ENCODE data around the gene MYO10.
"Not testable (repeated sequence)": the region's sequence is repeated elsewhere in the genome, so short reads cannot be mapped to it uniquely, and the experiment has no call there.

The MYO10 gene

GRCh38 chr5:16656561-16657191 lies 279.4 kb downstream of the MYO10 start:
- Histone ChIP-seq H3K4me3 (ENCODE audit: extremely low read depth, insufficient read depth, low read length, poor library complexity, severe bottlenecking) (no peak overlapping the region), H3K4me1 (ENCODE audit: control insufficient read depth, insufficient read depth, low read length, poor library complexity, severe bottlenecking) (peaks cover 3% of the 10 kb centered on the region), H3K9me3 (ENCODE audit: control insufficient read depth, low read length) (no peaks in the 10 kb centered on the region), H3K27ac (ENCODE audit: low read depth, low read length, severe bottlenecking) (no peak overlapping the region), H3K36me3 (ENCODE audit: control insufficient read depth, insufficient read depth, low read length) (no peaks in the 10 kb centered on the region)
- WGBS, 2 experiments (ENCODE audit: insufficient coverage in 2 of 2), result 89 to 92% methylated on average over 2 of the region's 2 CpGs

GRCh38 chr5:16654647-16655334 lies 281.3 kb downstream of the MYO10 start:
- no peak overlapping the region for H3K27ac ChIP-seq (ENCODE audit: low read depth, low read length, severe bottlenecking)
- no peaks in the 10 kb centered on the region for H3K9me3 ChIP-seq (ENCODE audit: control insufficient read depth, low read length)
- H3K4me3 ChIP-seq (ENCODE audit: extremely low read depth, insufficient read depth, low read length, poor library complexity, severe bottlenecking), result no peak overlapping the region
- 92 to 100% methylated on average over 2 of the region's 6 CpGs for WGBS, 2 experiments (ENCODE audit: insufficient coverage in 2 of 2)
- no peaks in the 10 kb centered on the region for H3K36me3 ChIP-seq (ENCODE audit: control insufficient read depth, insufficient read depth, low read length)
- no peaks in the 10 kb centered on the region for H3K4me1 ChIP-seq (ENCODE audit: control insufficient read depth, insufficient read depth, low read length, poor library complexity, severe bottlenecking)

DNA sequence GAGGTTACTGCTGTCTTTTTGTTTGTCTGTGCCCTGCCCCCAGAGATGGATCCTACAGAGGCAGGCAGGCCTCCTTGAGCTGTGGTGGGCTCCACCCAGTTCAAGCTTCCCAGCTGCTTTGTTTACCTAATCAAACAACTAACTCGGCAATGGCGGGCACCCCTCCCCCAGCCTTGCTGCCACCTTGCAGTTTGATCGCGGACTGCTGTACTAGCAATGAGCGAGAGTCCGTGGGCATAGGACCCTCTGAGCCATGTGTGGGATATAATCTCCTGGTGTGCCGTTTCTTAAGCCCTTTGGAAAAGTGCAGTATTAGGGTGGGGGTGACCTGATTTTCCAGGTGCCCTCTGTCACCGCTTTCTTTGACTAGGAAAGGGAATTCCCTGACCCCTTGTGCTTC lies 287.3 kb downstream of the MYO10 start:
- H3K9me3 ChIP-seq (ENCODE audit: control insufficient read depth, low read length); H3K36me3 ChIP-seq (ENCODE audit: control insufficient read depth, insufficient read depth, low read length); H3K27ac ChIP-seq (ENCODE audit: low read depth, low read length, severe bottlenecking); H3K4me3 ChIP-seq (ENCODE audit: extremely low read depth, insufficient read depth, low read length, poor library complexity, severe bottlenecking); H3K4me1 ChIP-seq (ENCODE audit: control insufficient read depth, insufficient read depth, low read length, poor library complexity, severe bottlenecking): not testable (repeated sequence)
- 79 to 90% methylated on average over 3 to 8 of the region's 8 CpGs for WGBS, 2 experiments (ENCODE audit: insufficient coverage in 2 of 2)

DNA sequence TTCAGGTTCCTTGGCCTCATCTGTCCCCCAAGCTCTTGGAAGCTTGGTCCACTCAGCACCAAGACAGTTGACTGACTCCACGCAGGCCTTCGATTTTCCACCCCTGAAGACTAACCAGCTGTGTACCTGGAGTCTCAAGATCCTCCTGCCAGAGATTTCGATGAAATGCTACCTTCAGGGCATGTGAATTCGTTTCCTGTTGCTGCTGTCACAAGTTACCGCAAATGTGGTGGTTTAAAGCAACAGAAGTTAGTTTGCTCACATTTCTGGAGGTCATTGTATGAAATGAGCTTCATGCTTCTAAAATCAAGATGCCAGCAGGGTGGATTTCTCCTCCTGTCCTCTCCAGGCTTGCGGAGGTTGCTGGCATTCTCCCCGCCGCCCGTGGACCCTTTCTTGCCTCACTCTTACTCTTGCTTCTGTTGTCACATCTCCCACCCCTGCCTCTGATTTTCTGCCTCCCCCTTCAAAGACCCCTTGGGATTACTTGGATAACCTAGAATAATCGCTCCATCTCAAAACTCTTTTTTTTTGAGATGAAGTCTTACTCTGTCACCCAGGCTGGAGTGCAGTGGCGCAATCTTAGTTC lies 291.7 kb downstream of the MYO10 start:
- H3K27ac ChIP-seq (ENCODE audit: low read depth, low read length, severe bottlenecking), result no peak overlapping the region
- no peaks in the 10 kb centered on the region for H3K36me3 ChIP-seq (ENCODE audit: control insufficient read depth, insufficient read depth, low read length)
- H3K4me1 ChIP-seq (ENCODE audit: control insufficient read depth, insufficient read depth, low read length, poor library complexity, severe bottlenecking), result no peaks in the 10 kb centered on the region
- 90 to 92% methylated on average over 8 to 10 of the region's 11 CpGs for WGBS, 2 experiments (ENCODE audit: insufficient coverage in 2 of 2)
- no peak overlapping the region for H3K4me3 ChIP-seq (ENCODE audit: extremely low read depth, insufficient read depth, low read length, poor library complexity, severe bottlenecking)
- H3K9me3 ChIP-seq (ENCODE audit: control insufficient read depth, low read length), result no peaks in the 10 kb centered on the region

GRCh38 chr5:16642867-16643266 lies 293.2 kb downstream of the MYO10 start:
- H3K27ac ChIP-seq (ENCODE audit: low read depth, low read length, severe bottlenecking), result no peak overlapping the region
- H3K9me3 ChIP-seq (ENCODE audit: control insufficient read depth, low read length), result peaks cover 10% of the 10 kb centered on the region
- H3K36me3 ChIP-seq (ENCODE audit: control insufficient read depth, insufficient read depth, low read length), result no peaks in the 10 kb centered on the region
- H3K4me1 ChIP-seq (ENCODE audit: control insufficient read depth, insufficient read depth, low read length, poor library complexity, severe bottlenecking), result no peaks in the 10 kb centered on the region
- WGBS, 2 experiments (ENCODE audit: insufficient coverage in 2 of 2), result 91% methylated on average over 1 of the region's 2 CpGs; no CpG with 5 or more reads in 1 of the 2 experiments
- H3K4me3 ChIP-seq (ENCODE audit: extremely low read depth, insufficient read depth, low read length, poor library complexity, severe bottlenecking), result no peak overlapping the region

GRCh38 chr5:16639206-16639605 lies 296.9 kb downstream of the MYO10 start:
- WGBS, 2 experiments (ENCODE audit: insufficient coverage in 2 of 2), result 86 to 95% methylated on average over 4 of the region's 4 CpGs
- Histone ChIP-seq H3K4me1 (ENCODE audit: control insufficient read depth, insufficient read depth, low read length, poor library complexity, severe bottlenecking) (no peaks in the 10 kb centered on the region), H3K27ac (ENCODE audit: low read depth, low read length, severe bottlenecking) (no peak overlapping the region), H3K36me3 (ENCODE audit: control insufficient read depth, insufficient read depth, low read length) (no peaks in the 10 kb centered on the region), H3K9me3 (ENCODE audit: control insufficient read depth, low read length) (peaks cover 10% of the 10 kb centered on the region), H3K4me3 (ENCODE audit: extremely low read depth, insufficient read depth, low read length, poor library complexity, severe bottlenecking) (no peak overlapping the region)

- Histone ChIP-seq H3K4me3 (ENCODE audit: extremely low read depth, insufficient read depth, low read length, poor library complexity, severe bottlenecking) (no peak overlapping the region), H3K9me3 (ENCODE audit: control insufficient read depth, low read length) (no peaks in the 10 kb centered on the region), H3K4me1 (ENCODE audit: control insufficient read depth, insufficient read depth, low read length, poor library complexity, severe bottlenecking) (no peaks in the 10 kb centered on the region), H3K36me3 (ENCODE audit: control insufficient read depth, insufficient read depth, low read length) (no peaks in the 10 kb centered on the region), H3K27ac (ENCODE audit: low read depth, low read length, severe bottlenecking) (no peak overlapping the region)
- 77 to 92% methylated on average over 2 to 3 of the region's 3 CpGs for WGBS, 2 experiments (ENCODE audit: insufficient coverage in 2 of 2)
Measured at GRCh38 chr5:16628376-16628775, 307.7 kb downstream of the MYO10 start.

- Histone ChIP-seq H3K36me3 (ENCODE audit: control insufficient read depth, insufficient read depth, low read length) (no peaks in the 10 kb centered on the region), H3K9me3 (ENCODE audit: control insufficient read depth, low read length) (no peaks in the 10 kb centered on the region), H3K4me1 (ENCODE audit: control insufficient read depth, insufficient read depth, low read length, poor library complexity, severe bottlenecking) (no peaks in the 10 kb centered on the region), H3K27ac (ENCODE audit: low read depth, low read length, severe bottlenecking) (no peak overlapping the region), H3K4me3 (ENCODE audit: extremely low read depth, insufficient read depth, low read length, poor library complexity, severe bottlenecking) (no peak overlapping the region)
- WGBS, 2 experiments (ENCODE audit: insufficient coverage in 2 of 2), result 58 to 91% methylated on average over 1 to 3 of the region's 5 CpGs
Measured at GRCh38 chr5:16626696-16627264, 309.3 kb downstream of the MYO10 start.

GRCh38 chr5:16625096-16625495 lies 311.0 kb downstream of the MYO10 start:
- H3K36me3 ChIP-seq (ENCODE audit: control insufficient read depth, insufficient read depth, low read length), result no peaks in the 10 kb centered on the region
- WGBS, 2 experiments (ENCODE audit: insufficient coverage in 2 of 2), result 91% methylated on average over 2 of the region's 3 CpGs; no CpG with 5 or more reads in 1 of the 2 experiments
- H3K9me3 ChIP-seq (ENCODE audit: control insufficient read depth, low read length), result no peaks in the 10 kb centered on the region
- H3K4me1 ChIP-seq (ENCODE audit: control insufficient read depth, insufficient read depth, low read length, poor library complexity, severe bottlenecking), result no peaks in the 10 kb centered on the region
- H3K4me3 ChIP-seq (ENCODE audit: extremely low read depth, insufficient read depth, low read length, poor library complexity, severe bottlenecking), result no peak overlapping the region
- H3K27ac ChIP-seq (ENCODE audit: low read depth, low read length, severe bottlenecking), result no peak overlapping the region

- no peaks in the 10 kb centered on the region for H3K36me3 ChIP-seq (ENCODE audit: control insufficient read depth, insufficient read depth, low read length)
- H3K9me3 ChIP-seq (ENCODE audit: control insufficient read depth, low read length), result no peaks in the 10 kb centered on the region
- WGBS, 2 experiments (ENCODE audit: insufficient coverage in 2 of 2), result 100% methylated on average over 1 of the region's 2 CpGs; no CpG with 5 or more reads in 1 of the 2 experiments
- no peak overlapping the region for H3K4me3 ChIP-seq (ENCODE audit: extremely low read depth, insufficient read depth, low read length, poor library complexity, severe bottlenecking)
- peaks cover 4% of the 10 kb centered on the region for H3K4me1 ChIP-seq (ENCODE audit: control insufficient read depth, insufficient read depth, low read length, poor library complexity, severe bottlenecking)
- no peak overlapping the region for H3K27ac ChIP-seq (ENCODE audit: low read depth, low read length, severe bottlenecking)
Measured at GRCh38 chr5:16619136-16619535, 317.0 kb downstream of the MYO10 start.

Data from mesodermal cell (in vitro differentiated cells).